ENCODE data around the gene ZNF782.
"Not testable (repeated sequence)": the region's sequence is repeated elsewhere in the genome, so short reads cannot be mapped to it uniquely, and the experiment has no call there.

The ZNF782 gene

GRCh38 chr9:96852676-96853075 is 1.6 kb downstream of the ZNF782 start:
- DNase-seq: no peak

DNA sequence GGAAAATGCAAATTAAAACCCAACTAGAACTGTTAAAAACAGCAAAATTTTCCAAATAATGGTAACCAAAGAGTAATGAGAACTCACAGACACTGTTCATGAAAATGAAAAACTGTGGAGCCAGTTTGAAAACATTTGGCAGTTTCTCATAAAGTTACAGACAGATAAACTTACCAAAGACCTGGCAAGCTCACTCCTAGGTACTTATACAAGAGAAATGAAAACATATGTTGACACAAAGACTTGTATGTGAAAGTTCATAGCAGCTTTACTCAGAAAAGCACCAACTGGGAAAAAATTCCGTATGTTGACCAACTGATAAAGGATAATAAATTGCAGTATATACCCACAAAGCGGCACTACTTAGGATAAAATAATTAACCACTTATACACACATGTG is 10.3 kb downstream of the ZNF782 start:
- DNase-seq: no peak

GRCh38 chr9:96818533-96818932 is 35.8 kb downstream of the ZNF782 start:
- no peak for DNase-seq

DNA sequence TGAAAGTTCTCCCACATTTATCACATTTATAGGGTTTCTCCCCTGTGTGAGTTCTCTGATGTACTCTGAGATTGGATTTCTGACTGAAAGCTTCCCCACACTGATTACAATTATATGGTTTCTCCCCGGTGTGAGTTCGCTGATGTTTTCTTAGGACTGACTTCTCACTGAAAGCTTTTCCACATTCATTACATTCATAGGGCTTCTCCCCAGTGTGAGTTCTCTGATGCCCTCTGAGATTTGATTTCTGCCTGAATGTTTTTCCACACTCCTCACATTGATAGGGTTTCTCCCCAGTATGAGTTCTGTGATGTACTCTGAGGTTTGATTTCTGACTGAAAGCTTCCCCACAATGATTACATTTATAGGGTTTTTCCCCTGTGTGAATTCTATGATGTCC is 36.3 kb downstream of the ZNF782 start:
- DNase-seq: no peak

DNA sequence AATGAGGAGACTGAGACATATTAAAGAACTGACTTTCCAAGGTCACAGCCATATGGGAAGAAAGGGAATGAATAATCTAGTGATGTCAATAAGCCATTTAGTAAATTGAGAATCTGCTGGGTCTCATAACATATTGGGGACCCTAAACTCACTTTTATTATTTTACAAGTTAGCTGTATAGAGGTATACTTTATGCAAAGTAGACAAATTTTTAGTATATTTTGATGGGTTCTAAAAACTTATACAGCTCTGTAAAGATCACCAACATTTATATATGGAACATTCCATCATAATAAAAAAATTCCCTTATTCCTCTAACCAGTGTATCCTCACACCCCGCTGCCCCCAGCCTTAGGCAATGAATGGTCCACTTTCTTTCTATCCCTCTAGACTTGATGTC is 40.7 kb downstream of the ZNF782 start:
- no peak for DNase-seq

- DNase-seq: not testable (repeated sequence)
Measured at GRCh38 chr9:96798959-96799358, 55.4 kb downstream of the ZNF782 start.

DNA sequence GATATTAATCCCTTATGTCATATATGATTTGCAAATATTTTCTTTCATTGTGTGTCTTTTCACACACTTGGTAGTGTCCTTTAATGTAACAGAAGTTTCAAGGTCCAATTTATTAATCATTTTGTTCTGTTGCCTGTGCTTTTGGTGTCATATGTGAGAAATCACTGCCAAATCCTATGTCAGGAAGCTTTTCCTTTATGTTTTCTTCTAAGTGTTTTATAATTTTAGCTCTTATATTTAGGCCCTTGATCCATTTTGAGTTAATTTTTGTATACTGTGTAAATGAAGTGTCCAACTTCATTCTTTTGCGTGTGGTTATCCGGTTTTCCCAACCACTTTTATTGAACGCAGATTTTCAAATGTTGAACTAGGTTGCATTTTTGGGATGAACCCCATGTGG is 70.3 kb downstream of the ZNF782 start:
- no peak for DNase-seq

GRCh38 chr9:96782235-96782634 is 72.1 kb downstream of the ZNF782 start:
- DNase-seq: no peak

- no peak for DNase-seq
Measured at GRCh38 chr9:96781552-96781951, 72.8 kb downstream of the ZNF782 start.

- DNase-seq: no peak
Measured at GRCh38 chr9:96779089-96779488, 75.2 kb downstream of the ZNF782 start.

DNA sequence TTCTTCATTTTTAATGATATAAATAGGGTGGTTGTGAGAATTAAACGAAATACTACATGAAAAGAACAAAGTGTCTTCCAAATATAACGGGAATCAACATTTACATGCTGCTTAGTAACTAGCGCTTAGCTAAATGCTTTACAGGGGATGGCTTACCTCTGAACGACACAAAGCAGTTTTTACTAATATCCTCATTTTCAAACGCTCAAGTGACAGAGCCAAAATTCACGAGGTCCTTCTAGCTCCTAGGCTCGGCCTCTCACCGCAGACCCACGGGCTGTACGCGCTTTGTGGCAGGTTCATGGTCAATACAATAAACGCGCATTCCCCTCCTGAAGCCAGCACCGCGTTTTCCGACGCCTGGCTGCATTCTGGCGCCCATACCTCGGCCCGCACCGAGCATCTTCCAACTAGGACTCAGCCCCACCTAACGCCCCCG is 76.9 kb downstream of the ZNF782 start:
- no peak for DNase-seq

- no peak for DNase-seq
Measured at GRCh38 chr9:96771124-96771523, 83.2 kb downstream of the ZNF782 start.

DNA sequence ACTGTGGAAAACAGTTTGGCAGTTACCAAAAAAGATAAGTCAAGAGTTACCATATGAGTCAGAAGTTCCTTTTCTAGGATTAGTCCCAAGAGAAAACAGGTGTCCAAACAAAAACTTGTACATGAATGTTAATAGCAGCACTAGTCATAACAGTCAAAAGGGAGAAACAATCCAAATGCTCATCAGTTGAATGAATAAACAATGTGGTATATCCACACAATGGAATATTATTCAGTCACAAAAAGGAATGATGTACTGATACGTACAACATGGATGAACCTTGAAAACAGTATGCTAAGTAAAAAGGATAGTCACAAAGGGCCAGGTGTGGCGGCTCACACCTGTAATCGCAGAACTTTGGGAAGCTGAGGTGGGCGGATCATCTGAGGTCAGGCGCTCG is 84.3 kb downstream of the ZNF782 start:
- DNase-seq: no peak

Data from NCI-H2029 treated with DMSO at 0.1 percent for 48 hours (cell line).